Astrocyte (in vitro differentiated cells and primary cell): ENCODE results near the gene C2. TPM values are rescaled to one million over a fixed set of nuclear protein-coding genes. Genes with fewer than 3 reads are reported as not detected.

Experiments used
- DNase-seq: peaks from one replicate; pipeline ENCODE4 v3.0.0-alpha.2; 2010; ENCODE audit warnings: low read depth
- FAIRE-seq: peaks from 2 replicates; lab custom pipeline; 2011; peaks lifted over from hg19 to GRCh38; lab: Jason Lieb, UNC
- H2AFZ ChIP-seq: 2 replicates; pipeline ENCODE4 v1.6.0; 2012; ENCODE audit warnings: low read depth, low read length, inconsistent platforms
- H3K27ac ChIP-seq: 2 replicates; pipeline ENCODE4 v1.5.1; 2011; ENCODE audit warnings: low read depth, low read length, inconsistent platforms
- H3K27me3 ChIP-seq: 2 replicates; pipeline ENCODE4 v1.6.0; 2011; ENCODE audit warnings: low read length, inconsistent platforms; ENCODE audit not compliant: insufficient read depth
- H3K36me3 ChIP-seq: 2 replicates; pipeline ENCODE4 v1.5.1; 2011; ENCODE audit warnings: low read length, inconsistent platforms; ENCODE audit not compliant: insufficient read depth
- H3K4me1 ChIP-seq: 2 replicates; pipeline ENCODE4 v1.5.1; 2011; ENCODE audit warnings: low read length, inconsistent platforms; ENCODE audit not compliant: insufficient read depth
- H3K4me2 ChIP-seq: 2 replicates; pipeline ENCODE4 v1.6.0; 2012; ENCODE audit warnings: low read length, inconsistent platforms
- H3K4me3 ChIP-seq: 2 replicates; pipeline ENCODE4 v1.5.1; 2011; ENCODE audit warnings: low read depth, mild to moderate bottlenecking, low read length, inconsistent platforms; ENCODE audit not compliant: insufficient read depth
- H3K79me2 ChIP-seq: 2 replicates; pipeline ENCODE4 v1.6.0; 2012; ENCODE audit warnings: mild to moderate bottlenecking, low read length, inconsistent platforms; ENCODE audit not compliant: insufficient read depth
- H3K9ac ChIP-seq: 2 replicates; pipeline ENCODE4 v1.6.0; 2012; ENCODE audit warnings: mild to moderate bottlenecking, low read length, inconsistent platforms
- H3K9me3 ChIP-seq: 2 replicates; pipeline ENCODE4 v1.5.1; 2012; ENCODE audit warnings: low read depth, mild to moderate bottlenecking, low read length, inconsistent platforms; ENCODE audit not compliant: insufficient read depth
- H4K20me1 ChIP-seq: 2 replicates; pipeline ENCODE4 v1.6.0; 2012; ENCODE audit warnings: low read length, inconsistent platforms; ENCODE audit not compliant: insufficient read depth
- H3K27ac Mint-ChIP-seq: one replicate; pipeline ENCODE4 v1.8.0; 2021; ENCODE audit warnings: mild to moderate bottlenecking, mixed read lengths; ENCODE audit not compliant: unreplicated experiment
- H3K27me3 Mint-ChIP-seq: one replicate; pipeline ENCODE4 v1.8.0; 2021; ENCODE audit warnings: low read depth, mixed read lengths; ENCODE audit not compliant: unreplicated experiment
- H3K36me3 Mint-ChIP-seq: one replicate; pipeline ENCODE4 v1.8.0; 2021; ENCODE audit warnings: low read depth, mixed read lengths; ENCODE audit not compliant: unreplicated experiment
- H3K4me1 Mint-ChIP-seq: one replicate; pipeline ENCODE4 v1.8.0; 2021; ENCODE audit warnings: low read depth, mixed read lengths; ENCODE audit not compliant: unreplicated experiment
- H3K4me3 Mint-ChIP-seq: one replicate; pipeline ENCODE4 v1.8.0; 2021; ENCODE audit warnings: mild to moderate bottlenecking, moderate library complexity, mixed read lengths; ENCODE audit not compliant: unreplicated experiment
- H3K9me3 Mint-ChIP-seq: one replicate; pipeline ENCODE4 v1.8.0; 2021; ENCODE audit warnings: mild to moderate bottlenecking, mixed read lengths; ENCODE audit not compliant: unreplicated experiment
- CTCF ChIP-seq: IDR thresholded peaks from 2 replicates; pipeline ENCODE4 v1.5.1; 2011; ENCODE audit warnings: low read depth, mild to moderate bottlenecking, inconsistent platforms, low read length, moderate library complexity; ENCODE audit not compliant: insufficient read depth
- EZH2 ChIP-seq: IDR thresholded peaks from 2 replicates; pipeline ENCODE4 v1.6.1; 2012; ENCODE audit warnings: mild to moderate bottlenecking, low read length, inconsistent platforms; ENCODE audit not compliant: insufficient read depth
- total RNA-seq: library from RNA; stranded (reverse); gene quantifications from 2 replicates; pipeline ENCODE4 v1.2.1, GENCODE V29; 2021

Gene C2
- total RNA-seq, 1 donor from 2014 or later, result 0.20 TPM

- Mint-ChIP-seq H3K27ac (no peak overlapping the region), H3K4me1 (peaks cover 14% of the 10 kb centered on the region), H3K4me3 (peak overlapping the region; percentile 50), H3K36me3 (peaks cover 22% of the 10 kb centered on the region), H3K27me3 (no peaks in the 10 kb centered on the region), H3K9me3 (no peaks in the 10 kb centered on the region)
- Histone ChIP-seq H2AFZ (no peak overlapping the region), H3K27ac (no peak overlapping the region), H3K79me2 (peaks cover 40% of the 10 kb centered on the region), H3K4me1 (peaks cover 17% of the 10 kb centered on the region), H4K20me1 (peaks cover 4% of the 10 kb centered on the region), H3K4me3 (no peak overlapping the region), H3K4me2 (no peak overlapping the region), H3K9me3 (no peaks in the 10 kb centered on the region), H3K9ac (no peak overlapping the region), H3K27me3 (no peaks in the 10 kb centered on the region), H3K36me3 (peaks cover 13% of the 10 kb centered on the region)
- DNase-seq, result no peak
- FAIRE-seq, result no peak
- TF ChIP-seq CTCF (no peak), EZH2 (no peak)
Measured at GRCh38 chr6:31961616-31962015, 34.1 kb downstream of the C2 start.

GRCh38 chr6:31963921-31964320, 36.4 kb downstream of the C2 start:
- no peak overlapping the region for H3K9ac ChIP-seq
- no peak overlapping the region for H2AFZ ChIP-seq
- Mint-ChIP-seq H3K9me3 (no peaks in the 10 kb centered on the region), H3K4me1 (peaks cover 6% of the 10 kb centered on the region), H3K27me3 (no peaks in the 10 kb centered on the region), H3K36me3 (peaks cover 29% of the 10 kb centered on the region), H3K27ac (no peak overlapping the region), H3K4me3 (no peak overlapping the region)
- no peak overlapping the region for H3K4me3 ChIP-seq
- no peak overlapping the region for H3K27ac ChIP-seq
- H3K4me1 ChIP-seq, result peaks cover 10% of the 10 kb centered on the region
- no peak for DNase-seq
- H3K79me2 ChIP-seq, result peaks cover 19% of the 10 kb centered on the region
- no peaks in the 10 kb centered on the region for H3K9me3 ChIP-seq
- peaks cover 4% of the 10 kb centered on the region for H4K20me1 ChIP-seq
- TF ChIP-seq CTCF, result no peak
- no peak for TF ChIP-seq EZH2
- H3K36me3 ChIP-seq, result peaks cover 20% of the 10 kb centered on the region
- no peak overlapping the region for H3K4me2 ChIP-seq
- H3K27me3 ChIP-seq, result no peaks in the 10 kb centered on the region
- FAIRE-seq, result no peak

- Mint-ChIP-seq H3K27me3 (no peaks in the 10 kb centered on the region), H3K4me1 (peaks cover 9% of the 10 kb centered on the region), H3K4me3 (no peak overlapping the region), H3K36me3 (peaks cover 34% of the 10 kb centered on the region), H3K9me3 (no peaks in the 10 kb centered on the region), H3K27ac (no peak overlapping the region)
- no peak overlapping the region for H3K4me3 ChIP-seq
- no peak overlapping the region for H3K4me2 ChIP-seq
- TF ChIP-seq CTCF (no peak), EZH2 (no peak)
- no peak overlapping the region for H3K27ac ChIP-seq
- H3K9ac ChIP-seq, result no peak overlapping the region
- no peaks in the 10 kb centered on the region for H3K9me3 ChIP-seq
- FAIRE-seq, result no peak
- peaks cover 15% of the 10 kb centered on the region for H4K20me1 ChIP-seq
- H2AFZ ChIP-seq, result no peak overlapping the region
- H3K27me3 ChIP-seq, result no peaks in the 10 kb centered on the region
- no peak for DNase-seq
- H3K36me3 ChIP-seq, result peaks cover 23% of the 10 kb centered on the region
- H3K4me1 ChIP-seq, result peaks cover 18% of the 10 kb centered on the region
- peaks cover 14% of the 10 kb centered on the region for H3K79me2 ChIP-seq
Measured at GRCh38 chr6:31965700-31966099, 38.2 kb downstream of the C2 start.
